ENCODE data around the gene FAM240A. TPM values are rescaled to one million over a fixed set of nuclear protein-coding genes. Genes with fewer than 3 reads are reported as not detected.

The FAM240A gene
- total RNA-seq, 1 experiment from 2014 or later = not detected

- ChIA-PET CTCF (interaction anchor here (0.6 kb wide), 1 partner anchor 500 kb away, joined by 3 read pairs; no protein-coding TSS in a partner anchor), POLR2A (no interaction called here)
- H3K9me3 ChIP-seq = no peaks in the 10 kb centered on the region
- Mint-ChIP-seq H3K36me3 (ENCODE audit: insufficient read depth, unreplicated experiment) (peaks cover 7% of the 10 kb centered on the region), H3K9me3 (ENCODE audit: unreplicated experiment) (peaks cover 5% of the 10 kb centered on the region), H3K4me1 (ENCODE audit: low read depth, unreplicated experiment) (peaks cover 16% of the 10 kb centered on the region), H3K4me3 (ENCODE audit: unreplicated experiment) (no peak overlapping the region), H3K27ac (ENCODE audit: unreplicated experiment) (peak overlapping the region; percentile 93), H3K27me3 (ENCODE audit: insufficient read depth, unreplicated experiment) (no peaks in the 10 kb centered on the region)
- no TSS peak for BruUV-seq (replicated peaks)
- DNase-seq = no peak
- intact Hi-C loops (cut with micrococcal nuclease; ENCODE audit: unreplicated experiment) = loop anchor here (10.0 kb wide), 1 partner anchor 110 kb away; the partner anchor contains the start of gene ALS2CL
- H3K4me3 ChIP-seq (ENCODE audit: low read depth, low read length) = no peak overlapping the region
- TF ChIP-seq, protein P1, sequence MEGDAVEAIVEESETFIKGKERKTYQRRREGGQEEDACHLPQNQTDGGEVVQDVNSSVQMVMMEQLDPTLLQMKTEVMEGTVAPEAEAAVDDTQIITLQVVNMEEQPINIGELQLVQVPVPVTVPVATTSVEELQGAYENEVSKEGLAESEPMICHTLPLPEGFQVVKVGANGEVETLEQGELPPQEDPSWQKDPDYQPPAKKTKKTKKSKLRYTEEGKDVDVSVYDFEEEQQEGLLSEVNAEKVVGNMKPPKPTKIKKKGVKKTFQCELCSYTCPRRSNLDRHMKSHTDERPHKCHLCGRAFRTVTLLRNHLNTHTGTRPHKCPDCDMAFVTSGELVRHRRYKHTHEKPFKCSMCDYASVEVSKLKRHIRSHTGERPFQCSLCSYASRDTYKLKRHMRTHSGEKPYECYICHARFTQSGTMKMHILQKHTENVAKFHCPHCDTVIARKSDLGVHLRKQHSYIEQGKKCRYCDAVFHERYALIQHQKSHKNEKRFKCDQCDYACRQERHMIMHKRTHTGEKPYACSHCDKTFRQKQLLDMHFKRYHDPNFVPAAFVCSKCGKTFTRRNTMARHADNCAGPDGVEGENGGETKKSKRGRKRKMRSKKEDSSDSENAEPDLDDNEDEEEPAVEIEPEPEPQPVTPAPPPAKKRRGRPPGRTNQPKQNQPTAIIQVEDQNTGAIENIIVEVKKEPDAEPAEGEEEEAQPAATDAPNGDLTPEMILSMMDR (IDR thresholded peaks at IDR 0.05; ENCODE audit: insufficient read depth in 1 of 2, low read depth in 1 of 2, low read length in 1 of 2, severe bottlenecking in 1 of 2, unreplicated experiment in 1 of 2) = no peak
- no peaks in the 10 kb centered on the region for H3K36me3 ChIP-seq (ENCODE audit: control insufficient read depth, insufficient read depth, low read length)
- no peaks in the 10 kb centered on the region for H3K27me3 ChIP-seq (replicated peaks; ENCODE audit: control insufficient read depth, insufficient read depth, low read length)
- H3K4me1 ChIP-seq = peaks cover 32% of the 10 kb centered on the region
Measured at GRCh38 chr3:46584598-46585467, 27.5 kb upstream of the FAM240A start.

GRCh38 chr3:46585799-46586693, 26.3 kb upstream of the FAM240A start:
- H3K4me1 ChIP-seq = peaks cover 32% of the 10 kb centered on the region
- peaks cover 7% of the 10 kb centered on the region for H3K36me3 Mint-ChIP-seq (ENCODE audit: insufficient read depth, unreplicated experiment)
- H3K36me3 ChIP-seq (ENCODE audit: control insufficient read depth, insufficient read depth, low read length) = no peaks in the 10 kb centered on the region
- peak overlapping the region; percentile 37 for H3K4me3 Mint-ChIP-seq (ENCODE audit: unreplicated experiment)
- H3K27me3 Mint-ChIP-seq (ENCODE audit: insufficient read depth, unreplicated experiment) = no peaks in the 10 kb centered on the region
- BruUV-seq (replicated peaks) = no TSS peak
- H3K27ac Mint-ChIP-seq (ENCODE audit: unreplicated experiment) = peak overlapping the region; percentile 93
- TF ChIP-seq, protein P1 (IDR thresholded peaks at IDR 0.05; ENCODE audit: insufficient read depth in 1 of 2, low read depth in 1 of 2, low read length in 1 of 2, severe bottlenecking in 1 of 2, unreplicated experiment in 1 of 2) = no peak
- H3K4me3 ChIP-seq (ENCODE audit: low read depth, low read length) = no peak overlapping the region
- H3K9me3 ChIP-seq = no peaks in the 10 kb centered on the region
- peaks cover 16% of the 10 kb centered on the region for H3K4me1 Mint-ChIP-seq (ENCODE audit: low read depth, unreplicated experiment)
- POLR2A ChIA-PET = interaction anchor here (1.5 kb wide), 2 partner anchors 12 to 28 kb away, joined by 9 to 12 read pairs; no protein-coding TSS in a partner anchor
- no peaks in the 10 kb centered on the region for H3K27me3 ChIP-seq (replicated peaks; ENCODE audit: control insufficient read depth, insufficient read depth, low read length)
- intact Hi-C loops (cut with micrococcal nuclease; ENCODE audit: unreplicated experiment) = loop anchor here (1.0 to 10.0 kb wide), 3 partner anchors 12 to 109 kb away; partner anchors contain the start of gene ALS2CL
- peaks cover 10% of the 10 kb centered on the region for H3K9me3 Mint-ChIP-seq (ENCODE audit: unreplicated experiment)
- CTCF ChIA-PET = interaction anchor here (1.3 to 1.9 kb wide), 3 partner anchors 12 to 97 kb away, joined by 6 to 12 read pairs (median 8); no protein-coding TSS in a partner anchor
- peak; percentile 44 to 74 for DNase-seq
